OCI-LY1 (cell line): ENCODE data around the gene TRIM43.
"Not testable (repeated sequence)": the region's sequence is repeated elsewhere in the genome, so short reads cannot be mapped to it uniquely, and the experiment has no call there.

ENCODE experiments used
- H2AFZ ChIP-seq: fragments of 200-600 bp; sonication (generic), shearing (Covaris generic); 2 replicates; pipeline ENCODE4 v1.6.0; 2014; ENCODE audit warnings: antibody characterized with exemption, mild to moderate bottlenecking, low read length
- H3F3A ChIP-seq: fragments of 200-600 bp; sonication (generic), shearing (Covaris generic); 2 replicates; pipeline ENCODE4 v1.6.0; 2014; ENCODE audit warnings: mild to moderate bottlenecking, antibody characterized with exemption, low read length, moderate library complexity; ENCODE audit not compliant: insufficient read depth
- H3K27ac ChIP-seq: fragments of 200-600 bp; sonication (generic); 2 replicates; pipeline ENCODE4 v1.5.1; 2014; ENCODE audit warnings: low read length, mixed run types, mild to moderate bottlenecking, low read depth; ENCODE audit not compliant: poor library complexity, severe bottlenecking
- H3K27me3 ChIP-seq: fragments of 200-600 bp; sonication (generic); 2 replicates; pipeline ENCODE4 v1.6.0; 2014; ENCODE audit warnings: antibody characterized with exemption, mild to moderate bottlenecking, low read length, moderate library complexity; ENCODE audit not compliant: insufficient read depth
- H3K36me3 ChIP-seq: fragments of 200-600 bp; sonication (generic); 2 replicates; pipeline ENCODE4 v1.6.1; 2014; ENCODE audit warnings: mild to moderate bottlenecking, antibody characterized with exemption, low read length, moderate library complexity, mixed read lengths; ENCODE audit not compliant: insufficient read depth
- H3K4me1 ChIP-seq: fragments of 200-600 bp; sonication (generic); 2 replicates; pipeline ENCODE4 v1.5.1; 2014; ENCODE audit warnings: mild to moderate bottlenecking, low read length, moderate library complexity; ENCODE audit not compliant: insufficient read depth, severe bottlenecking
- H3K4me2 ChIP-seq: fragments of 200-600 bp; sonication (generic), shearing (Covaris generic); 2 replicates; pipeline ENCODE4 v1.6.1; 2014; ENCODE audit warnings: low read length
- H3K4me3 ChIP-seq: fragments of 200-600 bp; sonication (generic); 2 replicates; pipeline ENCODE4 v1.5.1; 2014; ENCODE audit warnings: low read length, low read depth, mild to moderate bottlenecking, mixed read lengths; ENCODE audit not compliant: poor library complexity, severe bottlenecking
- H3K79me2 ChIP-seq: fragments of 200-600 bp; shearing (Covaris generic); 2 replicates; pipeline ENCODE4 v1.6.1; 2016; ENCODE audit warnings: mixed run types, low read length, mixed read lengths; ENCODE audit not compliant: insufficient read depth
- H3K9ac ChIP-seq: fragments of 200-600 bp; sonication (generic), shearing (Covaris generic); 2 replicates; pipeline ENCODE4 v1.6.1; 2014; ENCODE audit warnings: mild to moderate bottlenecking, low read length, mixed read lengths
- H3K9me2 ChIP-seq: fragments of 200-600 bp; sonication (generic), shearing (Covaris generic); 2 replicates; pipeline ENCODE4 v1.6.1; 2014; ENCODE audit warnings: low read depth, mild to moderate bottlenecking, low read length, mixed read lengths
- H3K9me3 ChIP-seq: fragments of 200-600 bp; shearing (Covaris generic); 2 replicates; pipeline ENCODE4 v1.6.1; 2014; ENCODE audit warnings: low read length, mixed read lengths
- H4K20me1 ChIP-seq: fragments of 200-600 bp; sonication (generic), shearing (Covaris generic); 2 replicates; pipeline ENCODE4 v1.6.0; 2016; ENCODE audit warnings: mild to moderate bottlenecking, low read length; ENCODE audit not compliant: insufficient read depth

Gene TRIM43

GRCh38 chr2:95602146-95602545 lies 10.3 kb downstream of the TRIM43 start:
- not testable (repeated sequence) for H3K4me3 ChIP-seq, H3K27ac ChIP-seq

GRCh38 chr2:95608356-95608755 lies 16.6 kb downstream of the TRIM43 start:
- H3K4me2 ChIP-seq, H3K79me2 ChIP-seq, H3K27me3 ChIP-seq, H2AFZ ChIP-seq, H3K36me3 ChIP-seq, H3K27ac ChIP-seq, H3F3A ChIP-seq, H4K20me1 ChIP-seq, H3K9me2 ChIP-seq, H3K9me3 ChIP-seq, H3K4me1 ChIP-seq, H3K4me3 ChIP-seq, H3K9ac ChIP-seq: not testable (repeated sequence)

More at GRCh38 chr2:95602146-95602545, 10.3 kb downstream of the TRIM43 start:
- not testable (repeated sequence) for H3F3A ChIP-seq, H3K9ac ChIP-seq, H3K27me3 ChIP-seq, H3K9me2 ChIP-seq, H3K36me3 ChIP-seq, H3K4me1 ChIP-seq, H3K79me2 ChIP-seq, H2AFZ ChIP-seq, H3K4me2 ChIP-seq, H4K20me1 ChIP-seq, H3K9me3 ChIP-seq

GRCh38 chr2:95609764-95610163 lies 18.0 kb downstream of the TRIM43 start:
- H3K36me3 ChIP-seq, H3K4me3 ChIP-seq, H3K9ac ChIP-seq, H3F3A ChIP-seq, H4K20me1 ChIP-seq, H3K9me3 ChIP-seq, H3K27me3 ChIP-seq, H3K4me2 ChIP-seq, H3K27ac ChIP-seq, H2AFZ ChIP-seq, H3K9me2 ChIP-seq, H3K4me1 ChIP-seq, H3K79me2 ChIP-seq: not testable (repeated sequence)

GRCh38 chr2:95613048-95613447 lies 21.2 kb downstream of the TRIM43 start:
- H3K27me3 ChIP-seq, H3K9ac ChIP-seq, H2AFZ ChIP-seq, H3K36me3 ChIP-seq, H4K20me1 ChIP-seq, H3K4me3 ChIP-seq, H3K27ac ChIP-seq, H3K79me2 ChIP-seq, H3K4me2 ChIP-seq, H3K4me1 ChIP-seq, H3F3A ChIP-seq, H3K9me3 ChIP-seq, H3K9me2 ChIP-seq: not testable (repeated sequence)

GRCh38 chr2:95622728-95623127 lies 30.9 kb downstream of the TRIM43 start:
- not testable (repeated sequence) for H3K27ac ChIP-seq, H3K4me3 ChIP-seq, H3K36me3 ChIP-seq, H4K20me1 ChIP-seq, H3K4me1 ChIP-seq, H3K4me2 ChIP-seq, H3K9me3 ChIP-seq, H3K9me2 ChIP-seq, H3K9ac ChIP-seq, H3K27me3 ChIP-seq, H3F3A ChIP-seq, H3K79me2 ChIP-seq, H2AFZ ChIP-seq

- not testable (repeated sequence) for H3K27me3 ChIP-seq, H3F3A ChIP-seq, H3K27ac ChIP-seq
Observed at GRCh38 chr2:95630987-95631386, 39.2 kb downstream of the TRIM43 start.

GRCh38 chr2:95633626-95634259 lies 41.9 kb downstream of the TRIM43 start:
- not testable (repeated sequence) for H3K9me3 ChIP-seq, H3K4me2 ChIP-seq, H3K36me3 ChIP-seq, H3K4me3 ChIP-seq, H3K4me1 ChIP-seq, H3K9me2 ChIP-seq, H2AFZ ChIP-seq, H3K79me2 ChIP-seq, H3K27me3 ChIP-seq, H4K20me1 ChIP-seq, H3F3A ChIP-seq, H3K9ac ChIP-seq, H3K27ac ChIP-seq

More at GRCh38 chr2:95630987-95631386, 39.2 kb downstream of the TRIM43 start:
- H3K79me2 ChIP-seq, H3K9me3 ChIP-seq, H3K4me3 ChIP-seq, H3K9me2 ChIP-seq, H3K4me2 ChIP-seq, H2AFZ ChIP-seq, H4K20me1 ChIP-seq, H3K9ac ChIP-seq, H3K4me1 ChIP-seq, H3K36me3 ChIP-seq: not testable (repeated sequence)
